ENCODE results near the gene CNTNAP2.

CNTNAP2 gene

DNA sequence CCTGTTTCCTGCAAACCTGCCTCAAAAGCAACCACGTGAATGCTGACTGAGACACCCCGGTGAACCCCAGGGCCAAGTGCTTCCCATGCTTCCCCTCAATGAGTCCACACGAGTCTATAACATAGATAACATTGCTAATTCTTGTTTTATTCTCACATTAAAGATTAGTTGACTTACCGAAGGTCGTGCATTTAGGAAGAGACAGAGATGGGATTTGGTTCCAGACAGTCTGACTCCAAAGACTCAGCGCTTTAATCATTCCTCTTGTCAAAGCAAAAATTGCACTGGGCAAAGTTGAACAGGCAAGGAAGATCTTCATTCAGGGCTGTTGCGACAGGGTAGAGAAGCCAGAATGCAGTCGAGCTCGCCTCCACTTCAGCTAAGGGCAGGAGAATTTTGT, 2038.4 kb downstream of the CNTNAP2 start:
- no peak for DNase-seq (ENCODE audit: low read depth in 4 of 4, low spot score in 1 of 4)

DNA sequence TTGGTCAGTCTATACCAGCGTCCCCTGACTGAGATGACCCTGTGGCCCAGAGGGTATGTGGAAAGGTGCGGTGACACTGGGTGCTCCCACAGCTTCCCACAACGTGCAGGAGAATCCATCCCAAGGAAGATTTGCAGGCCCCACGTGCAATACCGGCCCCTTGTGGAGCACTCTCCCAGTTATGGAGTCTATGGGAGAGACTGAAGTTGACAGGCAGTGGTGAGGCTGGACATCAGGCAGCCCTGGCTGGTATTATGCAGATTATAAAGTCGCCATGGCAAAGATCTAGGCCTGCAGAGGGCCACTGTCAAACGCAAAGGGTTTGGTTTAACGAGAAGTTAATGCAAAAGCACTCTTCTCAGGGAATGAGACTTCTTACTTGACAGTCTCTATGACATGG, 2039.2 kb downstream of the CNTNAP2 start:
- DNase-seq (ENCODE audit: low read depth in 4 of 4, low spot score in 1 of 4) = no peak

DNA sequence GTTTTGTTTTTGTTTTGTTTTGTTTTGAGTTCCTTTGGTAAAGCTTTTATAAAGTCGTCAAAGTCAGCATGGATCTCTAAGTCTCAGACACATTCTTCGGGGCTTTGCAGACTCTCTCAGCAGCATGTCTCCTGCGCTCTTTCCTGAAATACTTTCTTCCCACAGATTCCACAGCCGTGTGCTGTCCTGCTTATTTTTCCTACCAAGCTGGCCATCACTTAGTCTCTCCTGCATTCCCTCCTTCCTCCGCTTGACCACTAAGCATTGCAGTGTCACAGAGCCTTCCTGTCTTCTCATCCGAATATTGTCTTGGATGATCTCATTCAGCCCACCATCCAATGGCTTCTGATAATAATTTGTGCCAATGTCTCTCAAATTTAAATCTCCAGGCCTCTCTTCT, 2039.6 kb downstream of the CNTNAP2 start:
- no peak for DNase-seq (ENCODE audit: low read depth in 4 of 4, low spot score in 1 of 4)

DNA sequence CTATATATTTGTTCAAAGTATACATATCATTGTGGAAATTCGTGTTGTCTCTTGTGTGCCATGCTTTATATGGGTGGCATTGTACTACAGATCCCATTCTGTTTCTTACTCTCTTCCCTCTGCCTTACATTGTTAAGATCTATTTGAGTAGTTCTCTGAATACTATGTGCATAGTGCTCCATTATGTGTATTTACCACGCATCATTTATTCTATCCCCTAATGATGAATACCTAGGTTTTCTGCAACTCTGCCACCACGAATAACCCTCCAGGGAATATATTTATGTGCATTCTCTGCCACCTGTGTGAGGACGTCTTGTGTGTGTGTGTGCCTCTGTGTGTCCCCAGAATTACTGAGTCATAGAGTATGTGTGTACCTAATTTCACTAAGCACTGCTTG, 2042.7 kb downstream of the CNTNAP2 start:
- DNase-seq (ENCODE audit: low read depth in 4 of 4, low spot score in 1 of 4) = no peak

DNA sequence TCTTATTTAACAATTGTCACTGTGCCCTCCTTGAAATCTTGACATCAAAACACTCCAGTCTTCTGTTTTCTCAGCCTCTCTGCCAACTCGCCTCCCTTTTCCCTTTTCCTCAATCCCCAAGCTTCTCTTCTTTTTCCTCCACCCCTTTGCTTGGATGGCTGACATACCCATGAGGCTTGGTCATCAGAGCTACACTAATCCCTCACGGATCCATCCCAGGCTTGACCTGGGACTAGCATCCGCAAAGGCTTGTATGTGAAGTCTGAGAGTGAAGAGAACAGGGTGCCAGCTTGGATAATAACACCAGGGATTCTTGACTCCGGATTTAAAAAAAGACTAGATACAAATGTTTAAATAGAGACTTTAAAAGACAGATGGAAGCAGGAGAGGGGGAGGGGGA, 2045.2 kb downstream of the CNTNAP2 start:
- no peak for DNase-seq (ENCODE audit: low read depth in 4 of 4, low spot score in 1 of 4)

DNA sequence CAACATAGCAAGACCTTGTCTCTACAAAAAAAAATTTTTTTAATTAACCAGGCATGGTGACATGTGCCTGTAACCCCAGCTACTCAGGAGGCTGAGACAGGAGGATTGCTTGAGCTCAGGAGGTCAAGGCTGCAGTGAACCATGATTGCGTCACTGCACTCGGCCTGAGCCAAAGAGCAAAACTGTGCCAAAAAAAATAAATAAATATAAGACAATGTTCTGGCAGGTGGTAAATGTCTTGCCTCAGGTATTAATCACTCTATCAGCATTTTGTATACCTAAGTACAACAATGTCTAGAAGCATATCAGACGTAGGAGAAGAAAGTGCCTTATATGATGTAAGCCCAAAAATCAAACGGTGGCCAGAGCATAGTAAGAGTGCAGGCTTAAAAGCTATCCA, 2046.2 kb downstream of the CNTNAP2 start:
- DNase-seq (ENCODE audit: low read depth in 4 of 4, low spot score in 1 of 4) = no peak

GRCh38 chr7:148163246-148163645, 2046.6 kb downstream of the CNTNAP2 start:
- no peak for DNase-seq (ENCODE audit: low read depth in 4 of 4, low spot score in 1 of 4)

DNA sequence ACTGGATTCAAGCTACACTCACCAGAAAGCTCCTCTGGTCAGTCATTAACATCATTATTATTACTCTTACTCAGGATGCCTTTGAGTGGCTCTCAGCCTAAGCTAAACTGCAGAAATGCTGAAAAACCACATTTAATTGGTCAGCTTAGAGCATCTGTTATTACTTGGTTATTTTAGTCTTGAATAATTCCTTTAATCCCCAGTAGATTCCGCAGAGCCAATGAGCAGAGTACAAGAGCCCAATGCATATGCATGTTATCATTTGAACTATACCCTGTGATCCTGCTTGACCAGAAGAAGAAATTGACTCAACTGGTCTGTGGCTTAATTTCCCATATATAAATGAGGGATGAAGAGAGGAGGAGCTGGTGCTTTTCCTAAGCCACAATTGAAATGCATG, 2056.3 kb downstream of the CNTNAP2 start:
- no peak for DNase-seq (ENCODE audit: low read depth in 4 of 4, low spot score in 1 of 4)

DNA sequence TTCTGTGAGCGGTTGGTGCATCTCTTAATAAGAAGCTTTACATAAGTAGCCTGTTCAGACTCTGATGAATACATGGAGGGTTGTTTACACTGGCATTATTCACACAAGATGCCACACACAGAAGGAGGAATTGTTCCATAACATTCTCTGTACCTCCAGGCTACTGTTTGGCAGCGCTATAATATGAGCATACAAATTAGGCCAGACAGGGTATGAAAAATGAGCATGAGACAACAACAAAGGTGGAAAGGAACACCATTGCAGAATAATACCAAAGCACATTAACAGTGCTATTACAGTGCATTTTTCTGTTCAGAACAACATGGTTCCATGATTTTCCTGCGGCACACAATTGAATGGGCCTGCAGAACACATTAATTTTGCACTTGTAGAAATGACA, 2056.8 kb downstream of the CNTNAP2 start:
- no peak for DNase-seq (ENCODE audit: low read depth in 4 of 4, low spot score in 1 of 4)

DNA sequence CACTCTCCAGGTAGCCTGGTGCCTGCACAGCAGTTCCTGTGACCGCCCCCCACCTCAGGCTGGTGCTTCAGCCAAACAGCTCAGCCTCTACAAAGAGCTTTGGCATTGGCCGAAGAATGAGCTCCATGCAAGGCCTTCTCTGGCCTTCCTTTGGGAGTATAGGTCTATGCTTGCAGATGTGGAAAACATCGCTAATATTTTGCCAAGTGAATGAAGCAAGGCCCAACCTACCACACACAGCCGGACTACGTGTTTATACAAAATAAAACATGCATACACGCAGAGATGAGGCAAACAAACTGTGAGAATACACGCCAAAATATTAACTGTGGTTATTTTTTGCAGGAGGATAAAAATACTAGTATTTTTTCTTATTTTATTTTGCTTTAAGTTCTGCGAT, 2057.8 kb downstream of the CNTNAP2 start:
- DNase-seq (ENCODE audit: low read depth in 4 of 4, low spot score in 1 of 4) = no peak

GRCh38 chr7:148175512-148175911, 2058.9 kb downstream of the CNTNAP2 start:
- DNase-seq (ENCODE audit: low read depth in 4 of 4, low spot score in 1 of 4) = no peak

- DNase-seq (ENCODE audit: low read depth in 4 of 4, low spot score in 1 of 4) = no peak
These were observed 2061.4 kb downstream of the CNTNAP2 start for GRCh38 chr7:148177972-148178371.

- no peak for DNase-seq (ENCODE audit: low read depth in 4 of 4, low spot score in 1 of 4)
These were observed 2063.5 kb downstream of the CNTNAP2 start for GRCh38 chr7:148180075-148180474.

DNA sequence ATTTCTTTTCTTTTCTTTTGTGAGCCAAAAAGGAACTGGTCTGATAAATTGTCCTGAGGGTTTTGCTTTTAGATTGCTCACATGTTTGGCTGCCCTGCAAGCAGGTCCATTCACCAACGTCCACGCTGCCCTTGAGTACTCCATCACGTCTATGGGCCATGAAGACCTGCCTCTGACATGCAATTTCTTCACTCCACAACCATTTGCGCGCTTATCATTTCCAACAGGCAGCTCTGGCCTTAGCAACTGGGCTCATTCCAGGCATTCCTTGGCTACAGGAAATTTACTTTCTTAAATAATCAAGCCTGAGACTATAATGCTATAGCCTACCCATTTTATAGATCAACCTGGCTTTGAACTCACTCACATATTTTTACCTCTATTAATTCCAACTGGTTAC, 2065.7 kb downstream of the CNTNAP2 start:
- no peak for DNase-seq (ENCODE audit: low read depth in 4 of 4, low spot score in 1 of 4)

DNA sequence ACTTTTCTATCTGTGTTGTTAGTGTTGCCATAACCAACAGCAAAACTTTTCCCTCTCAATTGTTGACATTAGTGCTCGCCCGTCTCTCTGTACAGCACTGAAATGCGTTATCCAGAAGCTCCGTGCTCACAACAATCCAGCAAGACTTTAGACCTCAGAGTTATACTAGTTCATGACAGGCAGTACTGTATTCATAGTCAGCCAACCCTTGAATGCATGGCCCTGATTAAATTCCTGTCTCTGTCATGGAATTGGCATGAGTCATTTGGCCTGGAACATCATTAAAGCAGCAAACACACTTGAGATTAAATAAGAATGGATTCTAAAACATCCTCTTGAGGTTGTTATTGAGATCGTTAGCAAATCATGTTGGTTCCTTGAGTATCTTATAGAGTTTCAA, 2068.4 kb downstream of the CNTNAP2 start:
- no peak for DNase-seq (ENCODE audit: low read depth in 4 of 4, low spot score in 1 of 4)

DNA sequence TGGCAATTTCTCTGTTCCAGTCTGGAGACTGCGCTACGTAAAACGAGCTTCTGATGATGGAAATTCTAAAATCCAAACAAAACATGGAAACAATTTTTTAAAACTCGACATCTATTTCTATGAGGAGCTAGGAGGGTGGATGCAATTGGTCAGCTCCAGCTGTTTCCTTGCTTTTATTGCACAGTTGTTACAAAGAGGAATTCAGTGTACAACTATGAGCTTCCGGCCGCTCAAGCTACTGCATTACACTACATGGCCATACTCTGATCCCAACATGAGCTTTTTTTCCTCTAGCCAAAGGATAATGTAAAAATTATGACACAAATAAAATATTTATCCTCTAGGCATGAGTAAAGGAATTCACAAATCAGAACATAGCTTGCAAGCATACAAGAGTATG, 2070.9 kb downstream of the CNTNAP2 start:
- DNase-seq (ENCODE audit: low read depth in 4 of 4, low spot score in 1 of 4) = no peak

DNA sequence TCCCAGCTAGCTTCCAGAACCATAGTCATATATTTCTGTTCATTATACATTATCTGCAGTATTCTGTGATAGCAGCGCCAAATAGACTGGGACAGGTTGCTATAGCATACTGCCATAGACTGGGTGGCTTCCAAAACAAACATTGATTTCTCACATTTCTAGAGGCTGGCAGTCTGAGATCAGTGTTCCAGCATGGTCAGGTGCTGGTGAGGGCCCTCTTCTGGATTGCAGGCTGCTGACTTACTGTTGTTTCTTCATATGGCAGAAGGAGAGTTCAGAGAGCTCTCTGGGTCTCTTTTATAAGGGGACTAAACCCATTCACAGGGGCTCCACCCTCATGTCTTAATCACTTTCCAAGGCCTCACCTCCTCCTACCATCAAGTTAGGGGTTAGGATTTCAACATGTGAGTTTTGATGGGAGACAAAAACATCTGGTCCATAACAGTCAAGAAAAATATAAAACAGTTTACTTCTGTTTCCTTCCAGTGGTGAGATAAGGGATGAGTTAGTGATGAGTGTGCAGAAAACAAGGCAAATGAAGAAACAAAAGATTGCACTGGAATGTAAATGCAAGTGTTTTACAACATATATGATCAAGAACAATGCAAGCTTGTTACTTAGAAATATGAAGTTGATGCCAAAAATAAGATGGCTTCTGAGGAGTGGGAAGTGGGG, 2074.9 kb downstream of the CNTNAP2 start:
- DNase-seq (ENCODE audit: low read depth in 4 of 4, low spot score in 1 of 4) = no peak

DNA sequence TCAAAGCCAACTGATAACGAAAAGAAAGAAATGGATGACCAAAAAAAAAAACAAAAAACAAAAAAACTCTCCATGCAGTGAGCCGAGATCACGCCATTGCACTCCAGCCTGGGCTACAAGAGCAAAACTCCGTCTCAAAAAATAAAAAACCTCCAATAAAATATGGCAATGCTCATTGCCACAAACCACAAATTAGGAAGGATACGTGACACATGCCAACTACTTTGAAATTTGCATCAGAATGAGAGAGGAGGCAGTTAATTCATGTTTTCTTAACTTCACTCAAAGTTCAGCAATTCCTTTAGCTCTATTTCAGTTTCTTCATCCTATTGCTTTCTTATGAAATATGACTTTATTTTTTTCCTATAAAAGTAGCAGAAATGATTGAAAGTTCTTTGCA, 2075.9 kb downstream of the CNTNAP2 start:
- no peak for DNase-seq (ENCODE audit: low read depth in 4 of 4, low spot score in 1 of 4)

DNA sequence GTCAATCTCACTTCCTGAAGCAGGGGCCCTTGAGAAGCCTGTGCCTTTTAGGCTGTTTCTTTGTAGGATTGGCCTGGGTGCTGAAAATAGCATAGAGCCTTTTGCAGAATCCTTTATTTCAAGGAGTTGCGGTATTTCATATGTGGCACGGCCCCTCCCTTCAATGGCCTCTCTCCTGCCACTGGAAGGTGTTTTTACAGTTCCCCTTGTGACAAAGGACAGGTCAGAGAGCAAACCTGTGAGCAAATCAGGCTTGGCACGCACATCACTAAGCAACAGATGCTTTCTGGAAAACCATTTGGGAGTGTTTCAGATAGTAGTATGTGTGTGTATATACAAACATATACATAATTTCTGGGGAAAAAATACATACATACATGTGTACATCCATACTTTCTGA, 2085.4 kb downstream of the CNTNAP2 start:
- DNase-seq (ENCODE audit: low read depth in 4 of 4, low spot score in 1 of 4) = no peak

DNA sequence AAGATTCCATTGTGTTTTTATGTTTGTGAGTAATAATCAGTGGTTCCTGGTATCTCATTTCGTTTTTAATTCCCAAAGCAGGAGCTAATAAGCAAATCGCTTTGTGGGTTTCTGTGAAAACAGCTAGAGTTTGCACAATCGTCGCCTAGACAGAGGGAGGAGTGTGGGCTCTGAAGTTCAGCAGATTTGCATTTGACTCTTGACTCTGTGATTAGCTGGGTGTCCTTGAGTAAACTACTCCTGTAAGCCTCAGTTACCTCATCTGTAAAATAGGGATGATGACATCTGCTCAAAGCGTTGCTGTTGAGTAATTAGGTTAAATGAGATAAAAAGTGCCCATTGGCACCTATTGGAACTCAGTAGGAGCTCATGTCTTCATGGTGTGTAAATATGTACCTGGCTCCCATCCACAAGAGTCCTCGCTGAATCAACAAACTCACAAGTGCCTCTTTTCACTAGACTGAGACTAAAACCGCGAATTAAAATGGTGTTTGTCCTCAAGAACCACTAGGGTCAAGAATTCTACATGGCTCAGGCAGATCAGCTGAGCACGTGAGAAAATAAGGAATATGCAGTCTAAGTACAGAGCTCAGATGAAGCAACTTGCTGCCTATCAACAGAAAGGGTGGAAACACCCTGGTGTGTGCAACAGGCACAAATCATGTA, 2088.2 kb downstream of the CNTNAP2 start:
- no peak for DNase-seq (ENCODE audit: low read depth in 4 of 4, low spot score in 1 of 4)

DNA sequence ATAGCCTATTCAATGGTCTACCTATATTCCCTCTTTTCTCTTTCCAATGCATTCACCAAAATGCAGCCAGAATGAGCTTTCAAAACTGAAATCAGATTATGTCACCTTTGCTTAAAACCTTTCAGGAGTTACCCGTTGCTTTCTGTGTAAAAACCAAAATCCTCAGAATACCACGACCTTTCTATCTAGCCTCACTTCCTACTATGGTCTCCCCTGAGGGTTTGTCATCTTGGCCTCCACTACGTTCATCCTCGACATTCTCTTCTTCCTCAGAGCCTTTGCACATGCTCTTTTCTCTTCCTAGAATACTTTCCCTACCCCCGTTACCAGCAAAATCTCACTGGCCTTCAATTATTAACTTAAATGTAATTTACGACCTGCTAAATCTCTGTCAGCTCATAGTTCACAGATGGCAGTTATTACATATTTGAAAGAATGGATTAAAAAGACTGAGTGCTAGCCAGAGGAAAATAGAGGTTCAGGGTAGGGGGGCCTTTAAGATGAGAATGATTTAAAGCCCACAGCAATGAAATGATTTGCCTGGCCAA, 2093.1 kb downstream of the CNTNAP2 start:
- DNase-seq (ENCODE audit: low read depth in 4 of 4, low spot score in 1 of 4) = no peak

DNA sequence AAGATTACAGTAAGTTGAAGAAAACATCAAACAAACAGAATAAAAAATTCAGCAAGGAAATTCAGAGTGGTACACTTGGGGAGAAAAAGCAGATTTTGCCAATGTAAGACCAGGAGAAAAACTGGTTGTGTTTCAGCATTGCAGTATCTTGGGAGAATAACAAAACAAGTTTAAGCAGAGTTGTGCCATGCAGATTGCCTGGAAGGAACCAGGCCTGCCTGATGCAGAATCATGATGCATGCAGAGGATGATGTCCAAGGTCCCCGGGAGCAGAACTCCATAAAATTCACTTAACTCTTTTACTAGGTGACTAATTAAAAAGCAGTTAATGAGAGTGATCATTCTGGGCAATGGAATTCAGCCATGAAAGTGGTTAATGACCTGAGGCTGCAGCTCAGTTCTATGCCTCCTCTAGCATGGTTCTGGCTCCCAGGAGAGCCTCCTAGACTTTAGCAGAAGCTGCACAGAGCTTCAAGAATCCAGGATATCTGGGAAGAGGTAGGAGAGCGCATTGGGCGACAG, 2094.3 kb downstream of the CNTNAP2 start:
- DNase-seq (ENCODE audit: low read depth in 4 of 4, low spot score in 1 of 4) = no peak

GRCh38 chr7:148211740-148212151, 2095.1 kb downstream of the CNTNAP2 start:
- DNase-seq (ENCODE audit: low read depth in 4 of 4, low spot score in 1 of 4) = no peak

Data from stimulated activated CD4-positive, alpha-beta T cell treated with anti-CD3 and anti-CD28 coated beads, Interleukin-1b, Interleukin-23, amount 100 ng/mL, for 24 hours (primary cell).